Mucosa of stomach (tissue), 1 donor: ENCODE measurements around the gene PPFIBP1.
"Not testable (repeated sequence)": the region's sequence is repeated elsewhere in the genome, so short reads cannot be mapped to it uniquely, and the experiment has no call there.

ENCODE experiments used
- H3K27me3 ChIP-seq: one replicate; pipeline ENCODE4 v1.7.0; 2013; ENCODE audit warnings: mild to moderate bottlenecking, low read length; ENCODE audit not compliant: control insufficient read depth, insufficient read depth
- H3K36me3 ChIP-seq: one replicate; pipeline ENCODE4 v1.7.0; 2013; ENCODE audit warnings: low read length; ENCODE audit not compliant: control insufficient read depth, insufficient read depth
- H3K4me1 ChIP-seq: one replicate; pipeline ENCODE4 v1.7.0; 2013; ENCODE audit warnings: mild to moderate bottlenecking, low read length; ENCODE audit not compliant: control insufficient read depth, insufficient read depth
- H3K4me3 ChIP-seq: one replicate; pipeline ENCODE4 v1.7.0; 2013; ENCODE audit warnings: low read length
- H3K9ac ChIP-seq: one replicate; pipeline ENCODE4 v1.7.0; 2013; ENCODE audit warnings: mild to moderate bottlenecking, low read length, moderate library complexity
- H3K9me3 ChIP-seq: one replicate; pipeline ENCODE4 v1.7.0; 2013; ENCODE audit warnings: mild to moderate bottlenecking, low read length, moderate library complexity; ENCODE audit not compliant: control insufficient read depth
- donor health status: Pancreatic carcinoma.

PPFIBP1 gene

DNA sequence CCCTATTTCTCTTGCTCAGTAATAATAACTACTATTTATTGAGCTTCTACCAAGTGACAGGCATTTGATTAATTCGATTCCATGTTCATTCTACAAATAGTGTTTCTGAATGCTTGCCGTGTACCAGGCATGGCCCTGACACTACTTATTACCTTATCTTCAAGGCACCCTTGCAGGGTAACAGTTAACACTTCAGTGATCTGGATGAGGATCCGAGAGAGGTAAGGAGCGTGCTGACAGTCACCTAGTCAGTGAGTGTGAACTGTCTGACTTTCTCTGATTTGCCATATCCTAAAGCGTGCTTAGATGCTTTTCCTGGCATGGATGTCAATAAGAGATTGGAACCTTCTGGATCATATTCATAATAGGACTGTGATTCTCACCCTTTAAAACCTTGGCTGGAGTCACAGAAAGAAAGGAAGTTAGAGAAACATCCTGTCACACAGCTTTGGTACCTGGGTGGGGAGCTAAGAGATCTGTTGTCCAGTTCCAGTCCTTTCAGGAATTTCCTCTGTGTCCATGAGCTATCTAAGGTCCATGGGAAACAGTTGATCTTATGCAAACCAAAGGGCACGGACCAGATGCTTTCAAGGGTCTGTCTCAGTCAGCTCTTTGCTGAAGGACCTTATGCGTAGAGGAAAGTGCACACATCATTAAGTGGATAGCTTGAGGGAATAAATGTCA lies 54.8 kb downstream of the PPFIBP1 start:
- no peaks in the 10 kb centered on the region for H3K9me3 ChIP-seq
- H3K4me3 ChIP-seq, result no peak overlapping the region
- no peaks in the 10 kb centered on the region for H3K36me3 ChIP-seq
- H3K27me3 ChIP-seq, result no peaks in the 10 kb centered on the region
- no peak overlapping the region for H3K9ac ChIP-seq
- H3K4me1 ChIP-seq, result peaks cover 37% of the 10 kb centered on the region

DNA sequence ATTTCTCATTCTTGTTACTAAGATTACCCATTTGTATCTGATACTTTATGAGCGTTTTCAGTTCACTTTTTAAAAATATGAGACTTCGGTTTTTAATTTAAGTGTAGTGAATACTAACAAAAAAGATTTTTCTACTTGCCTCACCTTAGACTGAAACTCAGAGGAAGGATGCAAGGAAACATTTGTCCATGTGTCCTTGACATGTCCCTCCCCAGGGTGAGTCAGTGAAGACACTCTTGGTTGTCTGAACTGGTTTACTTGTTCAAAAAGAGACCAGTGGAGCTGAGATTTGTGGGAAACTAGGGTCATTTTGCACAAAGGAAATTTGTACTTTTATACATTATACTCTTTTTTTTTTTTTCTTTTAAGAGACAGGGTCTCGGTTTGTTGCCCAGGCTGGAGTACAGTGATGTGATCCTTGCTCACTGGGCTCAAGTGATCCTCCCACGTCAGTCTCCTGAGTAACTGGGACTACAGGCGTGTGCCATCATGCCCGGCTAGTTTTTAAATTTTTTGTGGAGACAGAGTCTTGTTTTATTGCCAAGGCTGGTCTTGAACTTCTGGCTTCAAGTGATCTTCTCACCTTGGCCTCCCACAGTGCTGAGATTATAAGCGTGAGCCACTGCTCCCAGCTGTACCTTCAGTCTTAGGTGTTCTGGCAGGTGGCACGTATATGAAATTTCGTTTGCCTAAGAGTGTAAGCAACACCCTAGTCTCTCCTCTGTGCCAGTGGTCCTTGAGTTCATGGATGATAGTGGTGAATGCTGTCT lies 56.7 kb downstream of the PPFIBP1 start:
- Histone ChIP-seq H3K4me1 (peaks cover 34% of the 10 kb centered on the region), H3K36me3 (no peaks in the 10 kb centered on the region)

DNA sequence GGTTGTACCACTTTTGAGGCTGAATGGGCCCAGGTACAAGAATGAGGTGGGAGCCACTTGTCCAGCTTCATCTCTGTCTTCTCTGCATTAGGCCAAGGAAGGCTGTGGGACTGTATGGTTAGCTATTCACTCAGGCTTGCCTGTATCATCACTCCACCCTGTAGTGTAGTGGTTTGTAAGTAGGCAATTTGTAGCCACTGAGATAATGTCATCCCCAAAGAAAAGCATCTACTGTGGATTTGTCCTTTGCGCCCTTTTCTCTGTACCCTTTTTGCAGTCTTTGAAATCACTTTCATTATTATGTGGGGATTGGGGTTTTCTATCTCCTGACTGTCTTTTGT lies 57.3 kb downstream of the PPFIBP1 start:
- H3K9ac ChIP-seq, H3K36me3 ChIP-seq, H3K27me3 ChIP-seq, H3K9me3 ChIP-seq, H3K4me3 ChIP-seq: not testable (repeated sequence)
- peaks cover 34% of the 10 kb centered on the region for H3K4me1 ChIP-seq

More for the DNA sequence above, 56.7 kb downstream of the PPFIBP1 start:
- H3K9me3 ChIP-seq, result no peaks in the 10 kb centered on the region
- no peak overlapping the region for H3K9ac ChIP-seq
- no peak overlapping the region for H3K4me3 ChIP-seq
- no peaks in the 10 kb centered on the region for H3K27me3 ChIP-seq

DNA sequence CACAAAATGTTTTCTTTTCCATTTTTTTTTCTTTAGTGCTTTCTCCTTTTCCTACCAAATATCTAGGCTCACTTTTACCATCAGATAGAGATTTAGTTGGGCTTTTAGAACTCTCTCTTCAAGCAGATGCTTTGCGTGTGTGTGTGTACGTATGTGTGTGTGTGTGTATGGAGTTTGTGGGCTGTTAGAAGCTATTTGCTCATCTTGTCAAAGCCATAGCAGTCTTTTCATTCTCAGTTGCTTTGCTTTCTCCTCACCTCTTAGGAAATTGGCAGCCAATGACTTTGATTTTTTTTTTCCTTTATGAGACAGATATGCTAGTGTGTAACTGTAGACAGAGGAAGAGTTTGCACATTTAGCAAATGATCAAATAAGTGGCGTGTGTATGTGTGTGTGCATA lies 57.8 kb downstream of the PPFIBP1 start:
- peaks cover 31% of the 10 kb centered on the region for H3K4me1 ChIP-seq
- H3K9ac ChIP-seq, H3K9me3 ChIP-seq: not testable (repeated sequence)

DNA sequence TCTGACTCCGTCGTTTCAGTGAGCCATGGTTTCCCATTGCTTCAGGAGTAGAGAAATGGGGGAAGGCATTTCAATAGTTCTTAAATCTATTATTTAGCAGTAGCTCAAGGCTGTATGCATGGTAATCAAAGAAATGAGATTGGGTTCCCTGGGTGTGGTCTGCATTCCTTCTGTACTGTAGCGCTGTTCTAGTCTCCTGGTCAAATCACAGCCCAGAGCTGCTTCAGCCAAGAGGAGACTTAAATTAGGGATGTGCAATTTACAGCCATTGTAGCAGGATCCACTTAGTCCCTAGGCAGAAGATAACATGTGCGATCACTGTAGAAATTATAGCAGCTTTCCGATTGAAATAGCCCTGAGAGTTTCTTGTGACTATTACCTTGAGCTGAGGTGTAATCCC lies 58.4 kb downstream of the PPFIBP1 start:
- H3K9me3 ChIP-seq, H3K36me3 ChIP-seq, H3K27me3 ChIP-seq, H3K9ac ChIP-seq, H3K4me3 ChIP-seq: not testable (repeated sequence)
- peaks cover 30% of the 10 kb centered on the region for H3K4me1 ChIP-seq

More for the DNA sequence above, 57.8 kb downstream of the PPFIBP1 start:
- not testable (repeated sequence) for H3K27me3 ChIP-seq, H3K36me3 ChIP-seq, H3K4me3 ChIP-seq

GRCh38 chr12:27583057-27583797 lies 59.2 kb downstream of the PPFIBP1 start:
- Histone ChIP-seq H3K9ac (no peak overlapping the region), H3K4me1 (peaks cover 30% of the 10 kb centered on the region), H3K4me3 (no peak overlapping the region), H3K36me3 (no peaks in the 10 kb centered on the region), H3K9me3 (no peaks in the 10 kb centered on the region), H3K27me3 (no peaks in the 10 kb centered on the region)

- Histone ChIP-seq H3K9ac (no peak overlapping the region), H3K36me3 (no peaks in the 10 kb centered on the region), H3K4me3 (no peak overlapping the region), H3K9me3 (no peaks in the 10 kb centered on the region), H3K27me3 (no peaks in the 10 kb centered on the region), H3K4me1 (peaks cover 34% of the 10 kb centered on the region)
Observed at GRCh38 chr12:27583981-27584380, 60.0 kb downstream of the PPFIBP1 start.

- Histone ChIP-seq H3K4me3 (no peak overlapping the region), H3K36me3 (no peaks in the 10 kb centered on the region), H3K9me3 (no peaks in the 10 kb centered on the region)
Observed at GRCh38 chr12:27585739-27586265, 61.8 kb downstream of the PPFIBP1 start.

GRCh38 chr12:27588075-27588730 lies 64.2 kb downstream of the PPFIBP1 start:
- not testable (repeated sequence) for H3K9ac ChIP-seq, H3K9me3 ChIP-seq, H3K27me3 ChIP-seq, H3K36me3 ChIP-seq, H3K4me3 ChIP-seq
- peaks cover 34% of the 10 kb centered on the region for H3K4me1 ChIP-seq

More at GRCh38 chr12:27585739-27586265, 61.8 kb downstream of the PPFIBP1 start:
- no peak overlapping the region for H3K9ac ChIP-seq
- H3K27me3 ChIP-seq, result no peaks in the 10 kb centered on the region
- peaks cover 39% of the 10 kb centered on the region for H3K4me1 ChIP-seq

GRCh38 chr12:27588776-27589175 lies 64.8 kb downstream of the PPFIBP1 start:
- no peaks in the 10 kb centered on the region for H3K27me3 ChIP-seq
- peaks cover 29% of the 10 kb centered on the region for H3K4me1 ChIP-seq
- no peak overlapping the region for H3K9ac ChIP-seq
- no peaks in the 10 kb centered on the region for H3K36me3 ChIP-seq
- H3K9me3 ChIP-seq, result no peaks in the 10 kb centered on the region
- H3K4me3 ChIP-seq, result no peak overlapping the region

DNA sequence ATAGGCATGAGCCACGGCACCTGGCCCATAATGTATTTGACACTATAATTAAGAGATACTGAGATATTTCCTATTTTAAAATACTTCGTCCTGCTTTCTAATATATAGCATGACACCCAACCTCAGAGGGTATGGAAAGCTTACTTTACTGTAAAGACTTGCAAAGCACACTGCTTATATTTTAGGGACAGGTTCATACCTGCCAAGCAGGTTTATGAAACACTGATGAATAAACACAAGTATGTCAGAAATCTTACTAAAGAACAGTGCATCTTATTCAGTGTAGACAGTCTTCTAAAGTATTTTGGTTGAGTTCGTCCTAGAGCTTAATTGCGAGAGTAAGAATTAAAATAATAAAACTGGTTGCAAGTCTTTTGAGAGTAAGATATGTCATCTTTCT lies 65.4 kb downstream of the PPFIBP1 start:
- Histone ChIP-seq H3K27me3 (no peaks in the 10 kb centered on the region), H3K9ac (no peak overlapping the region), H3K9me3 (no peaks in the 10 kb centered on the region), H3K36me3 (no peaks in the 10 kb centered on the region), H3K4me3 (no peak overlapping the region), H3K4me1 (peaks cover 24% of the 10 kb centered on the region)
